Left ventricle myocardium inferior (tissue), 1 donor: ENCODE data around the gene FUS. TPM values are rescaled to one million over a fixed set of nuclear protein-coding genes. Genes with fewer than 3 reads are reported as not detected.
"Not testable (repeated sequence)": the region's sequence is repeated elsewhere in the genome, so short reads cannot be mapped to it uniquely, and the experiment has no call there.

Experiments
- DNase-seq: peaks from one replicate; pipeline ENCODE4 v3.0.0-alpha.2; 2020
- H3K27ac ChIP-seq: fragments of 200-600 bp; replicated peaks from 2 replicates; pipeline ENCODE4 v1.8.0; 2021
- H3K27me3 ChIP-seq: fragments of 200-600 bp; 2 replicates; pipeline ENCODE4 v1.8.0; 2021; ENCODE audit warnings: low read depth
- H3K36me3 ChIP-seq: fragments of 200-600 bp; 2 replicates; pipeline ENCODE4 v1.8.0; 2021
- H3K4me1 ChIP-seq: fragments of 200-600 bp; 2 replicates; pipeline ENCODE4 v1.8.0; 2021
- H3K4me3 ChIP-seq: fragments of 200-600 bp; 2 replicates; pipeline ENCODE4 v1.8.0; 2021; ENCODE audit warnings: mild to moderate bottlenecking, moderate library complexity
- H3K9me3 ChIP-seq: fragments of 200-600 bp; replicated peaks from 2 replicates; pipeline ENCODE4 v1.8.0; 2021
- intact Hi-C: fragments of 100-400 bp; cut with micrococcal nuclease; formaldehyde crosslinking; loops from one replicate; pipeline ENCODE4 v1.11.0; 2022
- total RNA-seq: library from RNA; stranded (reverse); fragmentation: NEBNext Ultra II Directional; extraction: Animal tissue kit (Norgen Biotek cat#: 25700); gene quantifications from one replicate; pipeline ENCODE4 v1.2.1, GENCODE V29; 2021
- TF ChIP-seq, protein P1 (sequence below): fragments of 200-600 bp; IDR thresholded peaks from 2 replicates; pipeline ENCODE4 v1.8.0; 2021; ENCODE audit warnings: antibody characterized with exemption, mild to moderate bottlenecking, borderline replicate concordance
- donor health status: DM: no; HTN: yes; CAD: no; lungs with severe emphysema.

The FUS gene
- total RNA-seq, 1 donor from 2014 or later = 96.9 TPM

DNA sequence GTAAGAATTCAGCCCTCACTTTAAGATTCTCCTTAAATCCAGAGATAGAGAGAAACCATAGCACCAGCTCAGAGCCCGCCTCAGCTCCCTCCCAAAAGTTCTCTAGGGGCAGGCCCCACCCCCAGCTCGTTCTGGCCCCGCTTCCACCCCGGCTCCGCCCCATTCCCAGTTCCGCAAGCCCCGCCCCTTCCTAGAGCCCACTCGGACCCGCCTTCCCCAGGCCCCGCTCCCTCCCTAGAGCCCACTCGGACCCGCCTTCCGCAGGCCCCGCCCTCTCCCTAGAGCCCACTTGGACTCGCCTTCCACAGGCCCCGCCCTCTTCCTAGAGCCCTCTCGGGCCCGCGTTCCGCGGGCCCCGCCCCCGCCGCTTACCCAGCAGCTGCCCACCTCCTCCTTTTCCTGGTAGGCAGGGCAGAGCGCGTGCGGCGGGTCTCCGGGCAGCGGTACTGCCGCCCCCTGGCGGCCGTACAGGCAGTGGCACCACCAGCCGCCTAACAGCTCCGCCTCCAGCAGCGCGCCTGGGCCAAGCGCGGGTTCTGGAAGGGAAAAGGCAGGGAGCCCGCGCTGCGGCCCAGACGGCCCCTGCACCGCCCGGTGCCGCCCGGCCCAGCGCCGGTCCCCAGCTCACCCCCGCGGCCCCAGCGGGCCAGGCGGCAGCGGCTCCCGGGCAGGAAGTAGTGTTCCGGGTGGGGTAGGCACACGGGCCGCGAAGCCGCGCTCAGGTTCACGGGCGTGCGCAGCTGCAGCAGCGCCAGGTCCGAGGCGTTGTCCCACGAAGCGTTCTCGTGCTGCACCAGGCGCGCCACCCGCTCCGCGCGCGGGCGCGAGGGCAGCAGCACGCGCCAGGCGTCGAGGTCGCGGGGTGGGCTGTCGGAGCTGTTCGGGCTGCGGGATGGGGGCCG is 37.6 kb upstream of the FUS start:
- H3K27ac ChIP-seq = peak overlapping the region; percentile 88

DNA sequence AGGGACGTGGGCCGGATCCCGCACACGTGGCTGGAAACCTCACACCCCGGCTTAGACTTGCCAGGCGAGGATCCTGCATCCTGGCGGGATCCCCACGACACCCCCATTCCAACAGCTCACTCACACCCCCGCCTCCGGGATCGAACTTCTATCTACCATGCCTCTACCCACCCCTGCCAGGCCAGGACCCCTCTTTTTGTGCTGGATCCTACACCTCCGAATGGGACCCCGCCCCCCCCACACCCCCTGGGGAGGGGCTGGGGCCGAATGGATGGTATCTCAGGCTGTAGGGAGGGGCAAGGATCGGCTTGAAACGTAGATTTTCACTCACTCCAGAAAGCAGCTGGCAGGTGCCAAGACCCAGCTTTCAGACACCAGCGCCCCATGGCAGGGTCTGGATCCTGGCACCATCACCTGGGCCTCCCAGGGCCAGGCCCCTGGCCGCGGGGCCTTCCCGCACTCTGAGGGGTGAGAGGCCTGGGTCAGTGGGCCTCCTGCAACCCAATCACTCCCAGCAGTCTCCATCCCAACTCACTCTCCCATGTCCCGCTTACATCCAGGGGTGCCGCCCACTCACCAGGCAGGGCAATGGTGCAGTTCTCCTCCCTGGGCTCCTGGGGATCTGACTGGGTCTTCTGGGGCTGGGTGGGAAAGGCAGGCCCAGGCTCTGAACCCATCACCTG is 36.8 kb upstream of the FUS start:
- intact Hi-C loops = loop anchor here (10.0 kb wide), 1 partner anchor 158 kb away; the partner anchor contains the start of gene HSD3B7
- Histone ChIP-seq H3K4me3 (peak overlapping the region; percentile 71), H3K4me1 (peaks cover 37% of the 10 kb centered on the region), H3K36me3 (no peaks in the 10 kb centered on the region), H3K27me3 (peaks cover 16% of the 10 kb centered on the region), H3K9me3 (no peaks in the 10 kb centered on the region), H3K27ac (peak overlapping the region; percentile 88)
- TF ChIP-seq, protein P1, sequence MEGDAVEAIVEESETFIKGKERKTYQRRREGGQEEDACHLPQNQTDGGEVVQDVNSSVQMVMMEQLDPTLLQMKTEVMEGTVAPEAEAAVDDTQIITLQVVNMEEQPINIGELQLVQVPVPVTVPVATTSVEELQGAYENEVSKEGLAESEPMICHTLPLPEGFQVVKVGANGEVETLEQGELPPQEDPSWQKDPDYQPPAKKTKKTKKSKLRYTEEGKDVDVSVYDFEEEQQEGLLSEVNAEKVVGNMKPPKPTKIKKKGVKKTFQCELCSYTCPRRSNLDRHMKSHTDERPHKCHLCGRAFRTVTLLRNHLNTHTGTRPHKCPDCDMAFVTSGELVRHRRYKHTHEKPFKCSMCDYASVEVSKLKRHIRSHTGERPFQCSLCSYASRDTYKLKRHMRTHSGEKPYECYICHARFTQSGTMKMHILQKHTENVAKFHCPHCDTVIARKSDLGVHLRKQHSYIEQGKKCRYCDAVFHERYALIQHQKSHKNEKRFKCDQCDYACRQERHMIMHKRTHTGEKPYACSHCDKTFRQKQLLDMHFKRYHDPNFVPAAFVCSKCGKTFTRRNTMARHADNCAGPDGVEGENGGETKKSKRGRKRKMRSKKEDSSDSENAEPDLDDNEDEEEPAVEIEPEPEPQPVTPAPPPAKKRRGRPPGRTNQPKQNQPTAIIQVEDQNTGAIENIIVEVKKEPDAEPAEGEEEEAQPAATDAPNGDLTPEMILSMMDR = no peak
- no peak for DNase-seq

More for the DNA sequence above, 37.6 kb upstream of the FUS start:
- H3K4me3 ChIP-seq = peak overlapping the region; percentile 71
- H3K27me3 ChIP-seq = peaks cover 8% of the 10 kb centered on the region
- no peaks in the 10 kb centered on the region for H3K36me3 ChIP-seq
- TF ChIP-seq, protein P1 = peak; percentile 95
- H3K4me1 ChIP-seq = peaks cover 39% of the 10 kb centered on the region
- H3K9me3 ChIP-seq = no peaks in the 10 kb centered on the region
- DNase-seq = peak; percentile 99
- intact Hi-C loops = loop anchor here (10.0 kb wide), 1 partner anchor 158 kb away; the partner anchor contains the start of gene HSD3B7

DNA sequence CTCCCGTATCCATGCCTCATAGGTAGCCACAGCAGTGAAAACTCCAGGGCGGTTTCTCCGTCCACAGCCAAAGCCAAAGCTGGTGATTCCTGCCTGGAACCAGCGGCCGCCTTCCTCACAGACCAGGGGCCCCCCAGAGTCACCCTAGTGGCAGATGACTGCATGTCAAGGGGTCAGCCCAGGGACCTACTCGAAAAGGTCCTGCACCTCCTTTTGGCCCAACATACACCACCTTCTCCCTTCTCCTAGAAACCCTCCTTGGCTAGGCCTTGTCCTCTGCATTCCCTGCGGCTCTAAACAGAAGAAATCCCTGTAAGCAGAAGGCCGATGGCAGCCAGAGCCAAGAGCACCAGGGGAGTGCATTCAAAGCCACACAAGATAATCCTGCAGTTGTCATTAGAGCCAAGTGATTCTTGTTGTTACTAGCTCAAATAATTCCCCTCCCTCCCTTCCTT is 36.2 kb upstream of the FUS start:
- Histone ChIP-seq H3K36me3 (no peaks in the 10 kb centered on the region), H3K27ac (no peak overlapping the region), H3K9me3 (no peaks in the 10 kb centered on the region), H3K4me3 (no peak overlapping the region), H3K27me3 (peaks cover 21% of the 10 kb centered on the region), H3K4me1 (peaks cover 34% of the 10 kb centered on the region)
- DNase-seq = no peak
- intact Hi-C loops = loop anchor here (10.0 kb wide), 1 partner anchor 159 kb away; the partner anchor contains the start of gene HSD3B7
- TF ChIP-seq, protein P1 = no peak

DNA sequence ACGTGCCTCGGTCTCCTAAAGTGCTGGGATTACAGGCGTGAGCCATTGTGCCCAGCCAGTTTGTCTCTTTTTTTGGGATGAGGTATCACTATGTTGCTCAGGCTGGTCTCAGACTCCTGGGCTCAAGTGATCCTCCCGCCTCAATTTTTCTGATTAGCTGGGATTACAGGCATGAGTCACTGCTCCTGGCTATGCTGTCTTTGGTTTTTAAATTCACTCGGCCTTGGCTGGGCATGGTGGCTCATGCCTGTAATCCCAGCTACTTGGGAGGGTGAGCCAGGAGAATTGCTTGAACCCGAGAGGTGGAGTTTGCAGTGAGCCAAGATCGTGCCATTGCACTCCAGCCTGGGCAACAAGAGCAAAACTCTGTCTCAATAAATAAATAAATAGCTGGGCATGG is 35.5 kb upstream of the FUS start:
- peaks cover 27% of the 10 kb centered on the region for H3K27me3 ChIP-seq
- H3K36me3 ChIP-seq, H3K4me3 ChIP-seq, H3K9me3 ChIP-seq, H3K27ac ChIP-seq, DNase-seq: not testable (repeated sequence)
- intact Hi-C loops = loop anchor here (10.0 kb wide), 1 partner anchor 160 kb away; the partner anchor contains the start of gene HSD3B7
- peaks cover 28% of the 10 kb centered on the region for H3K4me1 ChIP-seq

DNA sequence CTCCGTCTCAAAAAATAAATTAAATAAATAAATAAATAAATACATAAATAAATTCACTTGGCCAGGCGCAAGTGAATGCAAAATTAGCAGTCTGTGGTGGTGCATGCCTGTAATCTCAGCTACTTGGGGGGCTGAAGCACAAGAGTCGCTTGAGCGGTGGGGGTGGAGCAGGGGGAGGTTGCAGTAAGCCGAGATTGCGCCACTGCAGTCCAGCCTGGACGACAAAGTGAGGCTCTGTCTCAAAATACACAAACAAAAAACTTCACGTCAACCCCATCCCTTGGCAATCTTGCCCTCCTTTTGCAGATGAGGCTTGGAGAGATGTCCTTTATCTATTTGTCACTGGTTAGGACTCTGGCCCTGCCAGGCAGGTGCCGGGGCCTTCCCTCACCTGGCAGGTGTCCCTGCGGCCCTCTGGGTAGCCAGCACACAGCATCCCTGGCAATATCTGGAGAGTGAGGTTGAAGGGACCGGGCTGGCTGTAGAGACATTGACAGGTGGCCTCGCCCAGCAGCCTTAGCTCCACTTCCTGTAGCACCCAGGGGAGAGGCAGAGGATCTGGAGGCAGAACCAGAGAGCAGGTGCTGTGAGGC is 34.4 kb upstream of the FUS start:
- Histone ChIP-seq H3K9me3 (no peaks in the 10 kb centered on the region), H3K27ac (no peak overlapping the region), H3K36me3 (no peaks in the 10 kb centered on the region), H3K4me3 (no peak overlapping the region), H3K4me1 (peaks cover 25% of the 10 kb centered on the region), H3K27me3 (peaks cover 27% of the 10 kb centered on the region)
- intact Hi-C loops = loop anchor here (10.0 kb wide), 1 partner anchor 161 kb away; the partner anchor contains the start of gene HSD3B7
- TF ChIP-seq, protein P1 = no peak
- DNase-seq = no peak
